Chondrocyte (in vitro differentiated cells): Measurements from ENCODE around the gene ANAPC2. TPM values are rescaled to one million over a fixed set of nuclear protein-coding genes. Genes with fewer than 3 reads are reported as not detected.

ENCODE experiments used
- DNase-seq: peaks from one replicate; pipeline ENCODE4 v3.0.0; 2021; ENCODE audit warnings: mixed read lengths, low spot score
- H3K27ac Mint-ChIP-seq: one replicate; pipeline ENCODE4 v1.8.0; 2021; ENCODE audit warnings: mild to moderate bottlenecking, moderate library complexity, mixed read lengths; ENCODE audit not compliant: unreplicated experiment
- H3K27me3 Mint-ChIP-seq: 2 replicates; pipeline ENCODE4 v1.8.0; 2021; ENCODE audit warnings: low read depth, mixed read lengths
- H3K36me3 Mint-ChIP-seq: 2 replicates; pipeline ENCODE4 v1.8.0; 2021; ENCODE audit warnings: low read depth, mixed read lengths
- H3K4me1 Mint-ChIP-seq: 2 replicates; pipeline ENCODE4 v1.8.0; 2021; ENCODE audit warnings: low read depth, mild to moderate bottlenecking, mixed read lengths
- H3K4me3 Mint-ChIP-seq: one replicate; pipeline ENCODE4 v1.8.0; 2021; ENCODE audit warnings: mild to moderate bottlenecking, moderate library complexity, mixed read lengths; ENCODE audit not compliant: unreplicated experiment
- H3K9me3 Mint-ChIP-seq: 2 replicates; pipeline ENCODE4 v1.8.0; 2021; ENCODE audit warnings: low read depth, mixed read lengths
- CTCF ChIP-seq: fragments of 200-600 bp; sonication (generic); IDR thresholded peaks from 2 replicates; pipeline ENCODE4 v1.5.0; 2021; ENCODE audit warnings: antibody characterized with exemption, mild to moderate bottlenecking, moderate library complexity
- total RNA-seq: library from RNA; stranded (reverse); gene quantifications from 3 replicates; pipeline ENCODE4 v1.2.1, GENCODE V29; 2021

The ANAPC2 gene
- total RNA-seq, 1 donor from 2014 or later: 41.0 TPM

- no peak for DNase-seq
- Mint-ChIP-seq H3K4me3 (no peak overlapping the region), H3K9me3 (no peaks in the 10 kb centered on the region), H3K36me3 (peaks cover 2% of the 10 kb centered on the region), H3K27me3 (no peaks in the 10 kb centered on the region), H3K4me1 (peaks cover 11% of the 10 kb centered on the region), H3K27ac (no peak overlapping the region)
- TF ChIP-seq CTCF: no peak
Observed at GRCh38 chr9:137218754-137219271, 30.5 kb upstream of the ANAPC2 start.

GRCh38 chr9:137218212-137218753 is 29.9 kb upstream of the ANAPC2 start:
- no peak for DNase-seq
- Mint-ChIP-seq H3K4me1 (peaks cover 11% of the 10 kb centered on the region), H3K36me3 (peaks cover 2% of the 10 kb centered on the region), H3K27ac (no peak overlapping the region), H3K4me3 (no peak overlapping the region), H3K27me3 (no peaks in the 10 kb centered on the region), H3K9me3 (no peaks in the 10 kb centered on the region)
- TF ChIP-seq CTCF: no peak

- H3K9me3 Mint-ChIP-seq: no peaks in the 10 kb centered on the region
- H3K36me3 Mint-ChIP-seq: peaks cover 2% of the 10 kb centered on the region
- H3K27ac Mint-ChIP-seq: no peak overlapping the region
- H3K4me1 Mint-ChIP-seq: peaks cover 7% of the 10 kb centered on the region
- H3K27me3 Mint-ChIP-seq: no peaks in the 10 kb centered on the region
- TF ChIP-seq CTCF: no peak
- no peak overlapping the region for H3K4me3 Mint-ChIP-seq
- no peak for DNase-seq
Observed at GRCh38 chr9:137217276-137218211, 29.2 kb upstream of the ANAPC2 start.

- Mint-ChIP-seq H3K27ac (no peak overlapping the region), H3K4me3 (no peak overlapping the region)
Observed at GRCh38 chr9:137216188-137216965, 28.0 kb upstream of the ANAPC2 start.

More at GRCh38 chr9:137216188-137216965, 28.0 kb upstream of the ANAPC2 start:
- H3K27me3 Mint-ChIP-seq: no peaks in the 10 kb centered on the region
- H3K36me3 Mint-ChIP-seq: peaks cover 2% of the 10 kb centered on the region
- H3K9me3 Mint-ChIP-seq: no peaks in the 10 kb centered on the region
- no peak for TF ChIP-seq CTCF
- H3K4me1 Mint-ChIP-seq: peaks cover 7% of the 10 kb centered on the region
- no peak for DNase-seq
